ENCODE results near the gene ENOX1.

- TF ChIP-seq FOS (IDR thresholded peaks at IDR 0.05; ENCODE audit: borderline replicate concordance, insufficient read depth, low read length) = no peak
- TF ChIP-seq EZH2 (IDR thresholded peaks at IDR 0.05; ENCODE audit: borderline replicate concordance, low read depth, low read length, severe bottlenecking) = no peak
- no peak for TF ChIP-seq CTCF (IDR thresholded peaks at IDR 0.05; ENCODE audit: extremely low read depth in 1 of 2, insufficient read depth in 1 of 2, low read depth in 1 of 2, low read length in 2 of 2)
- TF ChIP-seq POLR2A (IDR thresholded peaks at IDR 0.05; ENCODE audit: low read depth, low read length) = no peak
- no peak for TF ChIP-seq POLR2AphosphoS5 (IDR thresholded peaks at IDR 0.05; ENCODE audit: insufficient read depth, low read depth, low read length)
- no peak for TF ChIP-seq MYC (IDR thresholded peaks at IDR 0.05; ENCODE audit: low read depth, low read length)
- no peak for TF ChIP-seq JUN (IDR thresholded peaks at IDR 0.05; ENCODE audit: borderline replicate concordance, insufficient read depth, insufficient read length, low read depth)
- TF ChIP-seq MAX (IDR thresholded peaks at IDR 0.05; ENCODE audit: insufficient read depth, insufficient read length) = no peak
Measured at GRCh38 chr13:43316281-43316680, 470.5 kb downstream of the ENOX1 start.
